ENCODE measurements around the gene MYH4. TPM values are rescaled to one million over a fixed set of nuclear protein-coding genes. Genes with fewer than 3 reads are reported as not detected.

MYH4 gene
- total and polyA plus RNA-seq, 2 of the 8 experiments (the other 6 are each of a cell fraction or from before 2014, with no cell fraction given): not detected

- no peak overlapping the region for H3K9ac ChIP-seq (replicated peaks in 1 of 4; ENCODE audit: extremely low read depth in 1 of 4, low read depth in 3 of 4, low read length in 3 of 4)
- TF ChIP-seq RFX5 (IDR thresholded peaks at IDR 0.05; ENCODE audit: borderline replicate concordance, low read depth, low read length): no peak
- TF ChIP-seq EGR1 (IDR thresholded peaks at IDR 0.05; ENCODE audit: borderline replicate concordance, low read depth, low read length): no peak
- no peak for TF ChIP-seq FOSL1 (IDR thresholded peaks at IDR 0.05; ENCODE audit: insufficient read depth, low read depth, low read length)
- no peak for TF ChIP-seq CREB1 (IDR thresholded peaks at IDR 0.05)
- no peak for TF ChIP-seq CTCF (IDR thresholded peaks at IDR 0.05; ENCODE audit: control extremely low read depth in 1 of 3, insufficient read depth in 1 of 3, low read depth in 1 of 3, low read length in 3 of 3)
- no peak for TF ChIP-seq POLR2A (IDR thresholded peaks at IDR 0.05; ENCODE audit: control extremely low read depth in 1 of 2, low read depth in 2 of 2, low read length in 2 of 2)
- no peak for TF ChIP-seq GTF2F1 (IDR thresholded peaks at IDR 0.05; ENCODE audit: borderline replicate concordance, low read depth, low read length)
- TF ChIP-seq SIRT6 (IDR thresholded peaks at IDR 0.05; ENCODE audit: low read length): no peak
Observed at GRCh38 chr17:10474536-10474935, 5.2 kb upstream of the MYH4 start.

More at GRCh38 chr17:10474536-10474935, 5.2 kb upstream of the MYH4 start:
- no peak overlapping the region for H3K18ac ChIP-seq (ENCODE audit: extremely low read depth, low read length)
- H3K23me2 ChIP-seq (ENCODE audit: low read depth, low read length): no peaks in the 10 kb centered on the region
- no peak overlapping the region for H2AK5ac ChIP-seq (ENCODE audit: low read depth, low read length)
- no peaks in the 10 kb centered on the region for H3K4me1 ChIP-seq (replicated peaks in 1 of 4; ENCODE audit: control insufficient read depth in 3 of 4, insufficient read depth in 4 of 4, low read length in 3 of 4)
- H4K5ac ChIP-seq (ENCODE audit: insufficient read length, low read depth, low read length): no peak overlapping the region
- H3K56ac ChIP-seq (replicated peaks; ENCODE audit: insufficient read length, low read depth, low read length): no peak overlapping the region
- H3K14ac ChIP-seq (ENCODE audit: insufficient read length): no peak overlapping the region
- no peak overlapping the region for H3K23ac ChIP-seq (ENCODE audit: insufficient read length)
- H3K27me3 ChIP-seq (replicated peaks in 1 of 4; ENCODE audit: control insufficient read depth in 3 of 4, extremely low read depth in 1 of 4, insufficient read depth in 3 of 4, low read length in 3 of 4): no peaks in the 10 kb centered on the region
- WGBS, 2 experiments (ENCODE audit: extremely low coverage in 1 of 2, insufficient coverage in 1 of 2, insufficient read length in 1 of 2, insufficient replicate concordance in 2 of 2, low coverage in 1 of 2, low lambda C conversion rate in 2 of 2, missing lambda C conversion rate in 1 of 2): 90% methylated on average over 4 of the region's 4 CpGs; no CpG with 5 or more reads in 1 of the 2 experiments
- H2BK5ac ChIP-seq (ENCODE audit: low read depth, low read length): no peak overlapping the region
- no peak for DNase-seq (ENCODE audit: low read depth in 1 of 2, low spot score in 2 of 2)
- no peak overlapping the region for H2AFZ ChIP-seq (ENCODE audit: low read length)
- H3K9me3 ChIP-seq (ENCODE audit: insufficient read depth in 2 of 2, low read depth in 1 of 2, low read length in 1 of 2): no peaks in the 10 kb centered on the region
- H4K91ac ChIP-seq (replicated peaks; ENCODE audit: insufficient read length, low read length): no peak overlapping the region
- no peak overlapping the region for H3K4ac ChIP-seq (replicated peaks; ENCODE audit: insufficient read length, low read depth, low read length)
- no peak overlapping the region for H4K8ac ChIP-seq (ENCODE audit: extremely low read depth, insufficient read depth, low read length)
- no peaks in the 10 kb centered on the region for H3K79me2 ChIP-seq (ENCODE audit: control insufficient read depth in 1 of 2, insufficient read depth in 2 of 2, low read length in 2 of 2)
- no peak overlapping the region for H2BK15ac ChIP-seq (ENCODE audit: low read length)
- H3K4me2 ChIP-seq (ENCODE audit: insufficient read depth in 1 of 2, low read depth in 2 of 2, low read length in 2 of 2): no peak overlapping the region
- no peaks in the 10 kb centered on the region for H3K36me3 ChIP-seq (ENCODE audit: control insufficient read depth in 2 of 4, insufficient read depth in 4 of 4, low read length in 3 of 4)
- H3K79me1 ChIP-seq (ENCODE audit: low read depth, low read length): no peaks in the 10 kb centered on the region
- no peak overlapping the region for H3K4me3 ChIP-seq (ENCODE audit: extremely low read depth in 1 of 4, insufficient read depth in 2 of 4, low read depth in 3 of 4, low read length in 4 of 4)
- ChIA-PET CTCF (ENCODE audit: partially characterized antibody) (no interaction called here), POLR2A (ENCODE audit: partially characterized antibody) (no interaction called here)
- no peak for FAIRE-seq
- H2BK20ac ChIP-seq (ENCODE audit: low read length): no peak overlapping the region
- H2BK12ac ChIP-seq (ENCODE audit: low read depth, low read length): no peak overlapping the region
- no peaks in the 10 kb centered on the region for H4K20me1 ChIP-seq (replicated peaks in 1 of 2; ENCODE audit: control insufficient read depth in 1 of 2, insufficient read depth in 2 of 2, low read length in 2 of 2)
- no peak overlapping the region for H2BK120ac ChIP-seq (replicated peaks; ENCODE audit: low read depth, low read length)
- H3K27ac ChIP-seq (ENCODE audit: low read depth, low read length): no peak overlapping the region
